Endodermal cell (in vitro differentiated cells): ENCODE results near the gene ZFYVE9. TPM values are rescaled to one million over a fixed set of nuclear protein-coding genes. Genes with fewer than 3 reads are reported as not detected.
A peak's percentile ranks its signal among the peaks of the same experiment; 100 is the strongest.

ENCODE experiments used
- DNase-seq: peaks from one replicate; pipeline ENCODE4 v3.0.0-alpha.2; 2017
- H3K27ac ChIP-seq: 2 replicates; pipeline ENCODE4 v1.5.1; 2013; ENCODE audit warnings: mild to moderate bottlenecking, low read depth, low read length, moderate library complexity
- H3K27me3 ChIP-seq: 2 replicates; pipeline ENCODE4 v1.6.1; 2013; ENCODE audit warnings: mild to moderate bottlenecking, low read length, moderate library complexity; ENCODE audit not compliant: insufficient read depth, control insufficient read depth, poor library complexity, severe bottlenecking
- H3K36me3 ChIP-seq: 2 replicates; pipeline ENCODE4 v1.7.0; 2013; ENCODE audit warnings: mild to moderate bottlenecking, low read length, moderate library complexity; ENCODE audit not compliant: control insufficient read depth, insufficient read depth
- H3K4me1 ChIP-seq: one replicate; pipeline ENCODE4 v1.7.0; 2013; ENCODE audit warnings: low read length; ENCODE audit not compliant: control insufficient read depth, insufficient read depth
- H3K4me3 ChIP-seq: 2 replicates; pipeline ENCODE4 v1.5.1; 2013; ENCODE audit warnings: mild to moderate bottlenecking, low read length, moderate library complexity
- H3K9ac ChIP-seq: 2 replicates; pipeline ENCODE4 v1.6.1; 2013; ENCODE audit warnings: mild to moderate bottlenecking, low read length, moderate library complexity; ENCODE audit not compliant: poor library complexity, severe bottlenecking; ENCODE audit errors: extremely low read depth
- H3K9me3 ChIP-seq: 2 replicates; pipeline ENCODE4 v1.6.1; 2013; ENCODE audit warnings: mild to moderate bottlenecking, low read length, moderate library complexity; ENCODE audit not compliant: control insufficient read depth
- H3K27ac Mint-ChIP-seq: 2 replicates; pipeline ENCODE4 v1.8.0; 2020; ENCODE audit warnings: mixed read lengths
- H3K27me3 Mint-ChIP-seq: 2 replicates; pipeline ENCODE4 v1.8.0; 2021; ENCODE audit warnings: mild to moderate bottlenecking, mixed read lengths; ENCODE audit not compliant: insufficient read depth
- H3K36me3 Mint-ChIP-seq: 2 replicates; pipeline ENCODE4 v1.8.0; 2020; ENCODE audit warnings: low read depth, mixed read lengths
- H3K4me1 Mint-ChIP-seq: 2 replicates; pipeline ENCODE4 v1.8.0; 2020; ENCODE audit warnings: mixed read lengths
- H3K4me3 Mint-ChIP-seq: 2 replicates; pipeline ENCODE4 v1.8.0; 2020; ENCODE audit warnings: mild to moderate bottlenecking, moderate library complexity, mixed read lengths
- H3K9me3 Mint-ChIP-seq: 2 replicates; pipeline ENCODE4 v1.8.0; 2020; ENCODE audit warnings: mild to moderate bottlenecking, mixed read lengths
- WGBS, 2 experiments: methylation state at CpG; one replicate each; pipeline versions ENCODE4 v1.1.5 to v1.1.7; 2013; ENCODE audit warnings: missing lambda C conversion rate in 2 of 2, mixed read lengths in 1 of 2; ENCODE audit not compliant: insufficient coverage in 1 of 2, insufficient read length in 1 of 2; 5-methylcytosine and 5-hydroxymethylcytosine counted together
- total RNA-seq, 2 donors: library from RNA; stranded (reverse); fragmentation: NEBNext Ultra II Directional in 1 of 2; extraction: Animal tissue kit (Norgen Biotek cat#: 25700) in 1 of 2; gene quantifications; 2 replicates in 1 of 2; 3 replicates in 1 of 2; pipeline ENCODE4 v1.2.1, GENCODE V29; 2021
- TF ChIP-seq, protein P1 (sequence below): fragments of 200-600 bp; sonication (generic); conservative IDR thresholded peaks from 2 replicates; pipeline ENCODE4 v1.5.0; 2021; ENCODE audit warnings: antibody characterized with exemption, mild to moderate bottlenecking

Gene ZFYVE9
- total RNA-seq, 2 donors from 2014 or later = 34.3 to 40.5 TPM

GRCh38 chr1:52123622-52124021, 18.3 kb upstream of the ZFYVE9 start:
- Mint-ChIP-seq H3K36me3 (no peaks in the 10 kb centered on the region), H3K4me1 (peaks cover 20% of the 10 kb centered on the region), H3K4me3 (no peak overlapping the region), H3K27ac (no peak overlapping the region), H3K9me3 (no peaks in the 10 kb centered on the region), H3K27me3 (peaks cover 42% of the 10 kb centered on the region)
- H3K9me3 ChIP-seq = no peaks in the 10 kb centered on the region
- H3K9ac ChIP-seq = no peak overlapping the region
- H3K27me3 ChIP-seq = peaks cover 81% of the 10 kb centered on the region
- no peak for DNase-seq
- TF ChIP-seq, protein P1, sequence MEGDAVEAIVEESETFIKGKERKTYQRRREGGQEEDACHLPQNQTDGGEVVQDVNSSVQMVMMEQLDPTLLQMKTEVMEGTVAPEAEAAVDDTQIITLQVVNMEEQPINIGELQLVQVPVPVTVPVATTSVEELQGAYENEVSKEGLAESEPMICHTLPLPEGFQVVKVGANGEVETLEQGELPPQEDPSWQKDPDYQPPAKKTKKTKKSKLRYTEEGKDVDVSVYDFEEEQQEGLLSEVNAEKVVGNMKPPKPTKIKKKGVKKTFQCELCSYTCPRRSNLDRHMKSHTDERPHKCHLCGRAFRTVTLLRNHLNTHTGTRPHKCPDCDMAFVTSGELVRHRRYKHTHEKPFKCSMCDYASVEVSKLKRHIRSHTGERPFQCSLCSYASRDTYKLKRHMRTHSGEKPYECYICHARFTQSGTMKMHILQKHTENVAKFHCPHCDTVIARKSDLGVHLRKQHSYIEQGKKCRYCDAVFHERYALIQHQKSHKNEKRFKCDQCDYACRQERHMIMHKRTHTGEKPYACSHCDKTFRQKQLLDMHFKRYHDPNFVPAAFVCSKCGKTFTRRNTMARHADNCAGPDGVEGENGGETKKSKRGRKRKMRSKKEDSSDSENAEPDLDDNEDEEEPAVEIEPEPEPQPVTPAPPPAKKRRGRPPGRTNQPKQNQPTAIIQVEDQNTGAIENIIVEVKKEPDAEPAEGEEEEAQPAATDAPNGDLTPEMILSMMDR = no peak
- H3K27ac ChIP-seq = no peak overlapping the region
- WGBS, 2 experiments = 91 to 98% methylated on average over 4 to 6 of the region's 6 CpGs
- no peak overlapping the region for H3K4me3 ChIP-seq
- no peaks in the 10 kb centered on the region for H3K36me3 ChIP-seq
- no peaks in the 10 kb centered on the region for H3K4me1 ChIP-seq

GRCh38 chr1:52125736-52126359, 16.0 kb upstream of the ZFYVE9 start:
- peaks cover 6% of the 10 kb centered on the region for H3K4me1 Mint-ChIP-seq
- no peak overlapping the region for H3K27ac ChIP-seq
- H3K36me3 Mint-ChIP-seq = no peaks in the 10 kb centered on the region
- no peaks in the 10 kb centered on the region for H3K4me1 ChIP-seq
- no peaks in the 10 kb centered on the region for H3K9me3 ChIP-seq
- H3K36me3 ChIP-seq = no peaks in the 10 kb centered on the region
- H3K4me3 Mint-ChIP-seq = no peak overlapping the region
- no peaks in the 10 kb centered on the region for H3K9me3 Mint-ChIP-seq
- no peak overlapping the region for H3K27ac Mint-ChIP-seq
- no peak for DNase-seq
- peaks cover 42% of the 10 kb centered on the region for H3K27me3 Mint-ChIP-seq
- H3K27me3 ChIP-seq = peaks cover 74% of the 10 kb centered on the region
- TF ChIP-seq, protein P1 = no peak
- no peak overlapping the region for H3K4me3 ChIP-seq
- H3K9ac ChIP-seq = no peak overlapping the region

GRCh38 chr1:52127181-52128180, 14.4 kb upstream of the ZFYVE9 start:
- Histone ChIP-seq H3K4me1 (no peaks in the 10 kb centered on the region), H3K27me3 (peaks cover 59% of the 10 kb centered on the region), H3K4me3 (no peak overlapping the region), H3K36me3 (no peaks in the 10 kb centered on the region), H3K9ac (no peak overlapping the region), H3K9me3 (no peaks in the 10 kb centered on the region), H3K27ac (no peak overlapping the region)
- DNase-seq = peak; percentile 55
- H3K36me3 Mint-ChIP-seq = no peaks in the 10 kb centered on the region
- TF ChIP-seq, protein P1 = peak; percentile 72
- H3K27ac Mint-ChIP-seq = no peak overlapping the region
- no peak overlapping the region for H3K4me3 Mint-ChIP-seq
- WGBS, 2 experiments = 43 to 54% methylated on average over 4 to 5 of the region's 5 CpGs
- H3K9me3 Mint-ChIP-seq = peaks cover 5% of the 10 kb centered on the region
- H3K27me3 Mint-ChIP-seq = peaks cover 38% of the 10 kb centered on the region
- peaks cover 3% of the 10 kb centered on the region for H3K4me1 Mint-ChIP-seq
